ENCODE results near the gene SENP1. TPM values are rescaled to one million over a fixed set of nuclear protein-coding genes. Genes with fewer than 3 reads are reported as not detected.
A peak's percentile ranks its signal among the peaks of the same experiment; 100 is the strongest.

The SENP1 gene
- total RNA-seq, 6 donors from 2014 or later: 6.3 to 27.3 (median 13.5) TPM

GRCh38 chr12:48080285-48080684 lies 25.6 kb downstream of the SENP1 start:
- Histone ChIP-seq H3K36me3 (peaks cover 9 to 60% (median 16%) of the 10 kb centered on the region in 4 donors), H3K4me1 (peaks cover 0 to 7% (median 0%) of the 10 kb centered on the region in 4 donors), H3K27me3 (no peaks in the 10 kb centered on the region), H3K4me3 (no peak overlapping the region), H3K27ac (no peak overlapping the region), H3K9me3 (no peaks in the 10 kb centered on the region)
- ATAC-seq (ENCODE audit: low FRiP score in 2 of 2): no peak
- WGBS, 2 donors: 93 to 98% methylated on average over 5 of the region's 5 CpGs
- no peak for TF ChIP-seq EP300 (IDR thresholded peaks at IDR 0.05)
- TF ChIP-seq POLR2A (IDR thresholded peaks at IDR 0.05): no peak
- no peak for TF ChIP-seq POLR2AphosphoS5 (IDR thresholded peaks at IDR 0.05)
- TF ChIP-seq, protein P1, sequence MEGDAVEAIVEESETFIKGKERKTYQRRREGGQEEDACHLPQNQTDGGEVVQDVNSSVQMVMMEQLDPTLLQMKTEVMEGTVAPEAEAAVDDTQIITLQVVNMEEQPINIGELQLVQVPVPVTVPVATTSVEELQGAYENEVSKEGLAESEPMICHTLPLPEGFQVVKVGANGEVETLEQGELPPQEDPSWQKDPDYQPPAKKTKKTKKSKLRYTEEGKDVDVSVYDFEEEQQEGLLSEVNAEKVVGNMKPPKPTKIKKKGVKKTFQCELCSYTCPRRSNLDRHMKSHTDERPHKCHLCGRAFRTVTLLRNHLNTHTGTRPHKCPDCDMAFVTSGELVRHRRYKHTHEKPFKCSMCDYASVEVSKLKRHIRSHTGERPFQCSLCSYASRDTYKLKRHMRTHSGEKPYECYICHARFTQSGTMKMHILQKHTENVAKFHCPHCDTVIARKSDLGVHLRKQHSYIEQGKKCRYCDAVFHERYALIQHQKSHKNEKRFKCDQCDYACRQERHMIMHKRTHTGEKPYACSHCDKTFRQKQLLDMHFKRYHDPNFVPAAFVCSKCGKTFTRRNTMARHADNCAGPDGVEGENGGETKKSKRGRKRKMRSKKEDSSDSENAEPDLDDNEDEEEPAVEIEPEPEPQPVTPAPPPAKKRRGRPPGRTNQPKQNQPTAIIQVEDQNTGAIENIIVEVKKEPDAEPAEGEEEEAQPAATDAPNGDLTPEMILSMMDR (IDR thresholded peaks at IDR 0.05): no peak
- DNase-seq: no peak

GRCh38 chr12:48078901-48079300 lies 27.0 kb downstream of the SENP1 start:
- Histone ChIP-seq H3K4me1 (peaks cover 0 to 7% (median 0%) of the 10 kb centered on the region in 4 donors), H3K9me3 (no peaks in the 10 kb centered on the region), H3K27me3 (no peaks in the 10 kb centered on the region), H3K4me3 (no peak overlapping the region), H3K27ac (no peak overlapping the region), H3K36me3 (peaks cover 9 to 60% (median 24%) of the 10 kb centered on the region in 4 donors)
- no peak for TF ChIP-seq EP300 (IDR thresholded peaks at IDR 0.05)
- no peak for TF ChIP-seq POLR2A (IDR thresholded peaks at IDR 0.05)
- TF ChIP-seq, protein P1 (IDR thresholded peaks at IDR 0.05): no peak
- no peak for TF ChIP-seq POLR2AphosphoS5 (IDR thresholded peaks at IDR 0.05)
- no peak for ATAC-seq (ENCODE audit: low FRiP score in 2 of 2)
- WGBS, 2 donors: 72 to 89% methylated on average over 5 of the region's 5 CpGs
- DNase-seq: peak in 1 of 2 donors; percentile 49

GRCh38 chr12:48077111-48077510 lies 28.8 kb downstream of the SENP1 start:
- Histone ChIP-seq H3K36me3 (peaks cover under 1 to 60% (median 26%) of the 10 kb centered on the region in 4 donors), H3K9me3 (no peaks in the 10 kb centered on the region), H3K27ac (no peak overlapping the region), H3K4me3 (no peak overlapping the region), H3K4me1 (peaks cover 0 to 7% (median 0%) of the 10 kb centered on the region in 4 donors), H3K27me3 (no peaks in the 10 kb centered on the region)
- DNase-seq (no peak), ATAC-seq (ENCODE audit: low FRiP score in 2 of 2) (no peak)
- 89 to 92% methylated on average over 2 of the region's 2 CpGs for WGBS, 2 donors
- no peak for TF ChIP-seq EP300 (IDR thresholded peaks at IDR 0.05)
- no peak for TF ChIP-seq POLR2A (IDR thresholded peaks at IDR 0.05)
- TF ChIP-seq POLR2AphosphoS5 (IDR thresholded peaks at IDR 0.05): no peak

GRCh38 chr12:48075832-48076231 lies 30.0 kb downstream of the SENP1 start:
- no peak overlapping the region for H3K4me3 ChIP-seq
- ATAC-seq (ENCODE audit: low FRiP score in 2 of 2) (no peak), DNase-seq (no peak)
- TF ChIP-seq EP300 (IDR thresholded peaks at IDR 0.05) (no peak), POLR2A (IDR thresholded peaks at IDR 0.05) (no peak), POLR2AphosphoS5 (IDR thresholded peaks at IDR 0.05) (no peak)
- TF ChIP-seq, protein P1 (IDR thresholded peaks at IDR 0.05): no peak
- no peak overlapping the region for H3K27ac ChIP-seq
- peaks cover 0 to 60% (median 32%) of the 10 kb centered on the region in 4 donors for H3K36me3 ChIP-seq
- WGBS, 2 donors: 76% methylated on average over 1 of the region's 1 CpG
- H3K4me1 ChIP-seq: peaks cover 0 to 7% (median 0%) of the 10 kb centered on the region in 4 donors
- H3K9me3 ChIP-seq: no peaks in the 10 kb centered on the region
- H3K27me3 ChIP-seq: no peaks in the 10 kb centered on the region

DNA sequence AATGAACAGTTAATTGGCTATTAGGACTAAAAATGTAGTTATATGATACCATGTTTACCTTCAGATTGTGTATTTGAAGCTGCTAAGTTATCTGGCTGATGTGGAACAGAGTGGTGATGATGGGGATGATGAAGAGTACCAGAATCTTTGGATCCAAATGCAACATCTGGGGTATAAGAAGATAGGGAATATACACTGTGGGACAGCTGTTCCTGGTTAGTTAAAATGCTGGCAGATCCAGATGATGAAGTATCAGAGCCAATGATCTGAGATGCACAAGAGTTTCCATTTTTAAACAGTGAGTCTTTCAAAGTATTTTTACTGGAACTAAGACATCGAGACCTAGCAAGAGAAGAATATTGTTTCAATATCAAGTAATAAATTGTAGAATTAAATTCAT lies 31.6 kb downstream of the SENP1 start:
- WGBS, 2 donors: 93 to 97% methylated on average over 1 of the region's 1 CpG
- no peak for DNase-seq
- no peak for TF ChIP-seq POLR2AphosphoS5 (IDR thresholded peaks at IDR 0.05)
- no peak for TF ChIP-seq POLR2A (IDR thresholded peaks at IDR 0.05)
- TF ChIP-seq, protein P1 (IDR thresholded peaks at IDR 0.05): no peak
- TF ChIP-seq EP300 (IDR thresholded peaks at IDR 0.05): no peak
- ATAC-seq (ENCODE audit: low FRiP score in 2 of 2): no peak
- H3K27me3 ChIP-seq: no peaks in the 10 kb centered on the region
- no peak overlapping the region for H3K27ac ChIP-seq
- H3K4me1 ChIP-seq: peaks cover 0 to 6% (median 0%) of the 10 kb centered on the region in 4 donors
- H3K4me3 ChIP-seq: no peak overlapping the region
- H3K9me3 ChIP-seq: no peaks in the 10 kb centered on the region
- H3K36me3 ChIP-seq: peaks cover 4 to 63% (median 36%) of the 10 kb centered on the region in 4 donors
